ENCODE results near the gene CEP112. TPM values are rescaled to one million over a fixed set of nuclear protein-coding genes. Genes with fewer than 3 reads are reported as not detected.

CEP112 gene
- total and polyA plus RNA-seq, 2 of the 4 experiments (the other 2 are of a cell fraction): 2.5 to 5.6 TPM

GRCh38 chr17:65660078-65660477, 531.9 kb downstream of the CEP112 start:
- Histone ChIP-seq H3K4ac (ENCODE audit: low read depth, low read length) (no peak overlapping the region), H3K23ac (ENCODE audit: low read depth, low read length) (no peak overlapping the region), H4K8ac (ENCODE audit: low read depth in 2 of 2, low read length in 2 of 2) (no peak overlapping the region), H3K27ac (ENCODE audit: insufficient read depth, low read length) (no peak overlapping the region), H3K27me3 (ENCODE audit: control insufficient read depth, insufficient read depth, low read length) (no peaks in the 10 kb centered on the region), H4K5ac (ENCODE audit: low read depth, low read length) (no peak overlapping the region), H3K9ac (ENCODE audit: low read depth, low read length) (no peak overlapping the region), H3K4me3 (ENCODE audit: insufficient read depth, low read depth, low read length) (no peak overlapping the region), H3K4me2 (ENCODE audit: low read depth, low read length) (no peak overlapping the region), H3K14ac (replicated peaks; ENCODE audit: low read depth, low read length) (no peak overlapping the region), H3K4me1 (ENCODE audit: control insufficient read depth, insufficient read depth, low read length) (peaks cover 5% of the 10 kb centered on the region; the same call in 1 of the 2 replicates), H2BK15ac (ENCODE audit: low read depth, low read length) (no peak overlapping the region), H3K56ac (ENCODE audit: extremely low read depth, insufficient read depth, low read length) (no peak overlapping the region), H3K9me1 (ENCODE audit: insufficient read depth, low read length) (no peaks in the 10 kb centered on the region), H4K20me1 (ENCODE audit: insufficient read depth, low read length) (no peaks in the 10 kb centered on the region), H3K79me1 (ENCODE audit: low read depth in 1 of 2, low read length in 2 of 2) (no peaks in the 10 kb centered on the region), H2BK5ac (ENCODE audit: low read depth, low read length, poor library complexity, severe bottlenecking) (no peak overlapping the region), H3K36me3 (ENCODE audit: control insufficient read depth, insufficient read depth, low read length) (no peaks in the 10 kb centered on the region), H2AK5ac (ENCODE audit: low read depth, low read length) (no peak overlapping the region), H2AFZ (replicated peaks; ENCODE audit: low read length, poor library complexity) (no peak overlapping the region), H2BK20ac (ENCODE audit: low read depth, low read length) (no peak overlapping the region), H4K91ac (ENCODE audit: insufficient read depth, low read depth, low read length) (no peak overlapping the region), H2AK9ac (replicated peaks; ENCODE audit: low read depth, low read length, poor library complexity) (no peak overlapping the region), H3K18ac (ENCODE audit: low read depth, low read length) (no peak overlapping the region), H2BK120ac (ENCODE audit: low read depth, low read length) (no peak overlapping the region), H3K9me3 (ENCODE audit: control insufficient read depth, insufficient read depth, low read length) (no peaks in the 10 kb centered on the region)
- in situ Hi-C loops (cut with MboI; ENCODE audit: low sequenced_read_pairs): no loop called here
- dilution Hi-C loops (cut with HindIII; ENCODE audit: low sequenced_read_pairs, unreplicated experiment): no loop called here
- ATAC-seq (ENCODE audit: low read depth) (no peak), DNase-seq (no peak)
- 89% methylated on average over 1 of the region's 1 CpG; no CpG with 5 or more reads in 1 of the 2 experiments for WGBS, 2 experiments (ENCODE audit: extremely low coverage in 2 of 2, insufficient read length in 1 of 2)
- ChIA-PET POLR2A (ENCODE audit: unreplicated experiment) (no interaction called here), CTCF (interaction anchor here (0.6 kb wide), 1 partner anchor 153 kb away, joined by 5 read pairs; no protein-coding TSS in a partner anchor)
- no peak for TF ChIP-seq BHLHE40 (IDR thresholded peaks at IDR 0.05; ENCODE audit: low read depth, low read length)
- no peak for TF ChIP-seq NFE2L2 (IDR thresholded peaks at IDR 0.05; ENCODE audit: low read depth, low read length)
- TF ChIP-seq USF2 (IDR thresholded peaks at IDR 0.05; ENCODE audit: low read depth, low read length): no peak
- no peak for TF ChIP-seq RCOR1 (IDR thresholded peaks at IDR 0.05; ENCODE audit: insufficient replicate concordance, low read length)
- TF ChIP-seq MAFK (IDR thresholded peaks at IDR 0.05; ENCODE audit: low read depth, low read length): no peak
- no peak for TF ChIP-seq CTCF (conservative IDR thresholded peaks at IDR 0.05; ENCODE audit: low read depth, low read length)
- no peak for TF ChIP-seq SMC3 (IDR thresholded peaks at IDR 0.05; ENCODE audit: low read depth, low read length)
- no peak for TF ChIP-seq FOS (IDR thresholded peaks at IDR 0.05; ENCODE audit: low read depth, low read length)
- no peak for TF ChIP-seq ELK1 (IDR thresholded peaks at IDR 0.05; ENCODE audit: borderline replicate concordance, low read depth, low read length)
- TF ChIP-seq POLR2A (IDR thresholded peaks at IDR 0.05; ENCODE audit: low read depth, low read length): no peak
- TF ChIP-seq RFX5 (IDR thresholded peaks at IDR 0.05; ENCODE audit: low read depth, low read length): no peak
- no peak for TF ChIP-seq MAZ (IDR thresholded peaks at IDR 0.05; ENCODE audit: borderline replicate concordance, low read depth, low read length)
- no peak for TF ChIP-seq MXI1 (IDR thresholded peaks at IDR 0.05; ENCODE audit: borderline replicate concordance, low read depth, low read length)
- no peak for TF ChIP-seq RAD21 (IDR thresholded peaks at IDR 0.05; ENCODE audit: low read length)
- TF ChIP-seq CEBPB (IDR thresholded peaks at IDR 0.05; ENCODE audit: low read depth, low read length): no peak
- TF ChIP-seq CHD1 (IDR thresholded peaks at IDR 0.05; ENCODE audit: low read depth, low read length): no peak
- no TSS peak for BruUV-seq (replicated peaks)
- intact Hi-C loops (cut with micrococcal nuclease): no loop called here

All from IMR-90 (cell line).